GM18508 (cell line): ENCODE measurements around the gene SEL1L2.

Source experiments
- ATAC-seq: cut with Tn5 transposase; IDR thresholded peaks from one replicate; pipeline ENCODE4 v1.9.1; 2021; ENCODE audit warnings: moderate number of reproducible peaks; ENCODE audit not compliant: insufficient read depth, unreplicated experiment

SEL1L2 gene

DNA sequence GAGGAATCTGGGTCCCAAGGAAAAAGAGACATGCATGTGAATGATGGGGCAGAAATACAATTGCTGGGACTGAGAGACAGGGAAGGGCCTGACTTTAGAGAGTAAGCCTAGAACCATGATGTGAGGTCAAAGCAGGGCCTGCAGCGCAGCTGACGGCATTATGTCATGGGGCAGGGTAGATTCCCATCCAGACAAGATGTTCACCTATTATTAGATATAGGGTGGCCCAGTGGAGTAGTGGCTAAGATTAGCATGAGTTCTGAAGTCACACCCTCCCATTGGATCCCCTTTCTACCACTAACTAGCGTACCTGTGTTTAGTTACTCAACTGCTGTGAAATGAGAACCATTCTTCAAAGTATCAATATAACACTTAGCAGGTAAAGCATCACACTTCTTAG, 166.0 kb downstream of the SEL1L2 start:
- ATAC-seq = no peak

DNA sequence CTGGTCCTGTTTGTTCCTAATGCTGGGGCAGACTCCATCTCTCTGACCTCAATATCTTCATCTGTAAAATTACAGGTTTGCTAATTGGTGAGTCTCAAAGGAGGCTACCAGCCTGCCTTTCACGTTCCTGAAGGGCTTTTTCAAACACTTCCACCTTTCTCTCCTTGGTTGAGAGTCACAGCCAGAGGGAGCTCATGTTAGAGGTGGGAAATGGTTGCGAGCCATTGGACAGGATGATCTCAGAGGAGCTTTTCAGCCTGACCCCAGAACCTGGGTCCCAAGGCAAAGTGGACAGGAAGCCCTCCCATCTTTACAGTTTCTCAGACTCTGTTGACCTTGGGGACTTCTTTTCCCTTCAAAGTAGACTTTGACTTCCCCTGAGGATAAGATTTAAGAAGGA, 168.0 kb downstream of the SEL1L2 start:
- ATAC-seq = no peak

DNA sequence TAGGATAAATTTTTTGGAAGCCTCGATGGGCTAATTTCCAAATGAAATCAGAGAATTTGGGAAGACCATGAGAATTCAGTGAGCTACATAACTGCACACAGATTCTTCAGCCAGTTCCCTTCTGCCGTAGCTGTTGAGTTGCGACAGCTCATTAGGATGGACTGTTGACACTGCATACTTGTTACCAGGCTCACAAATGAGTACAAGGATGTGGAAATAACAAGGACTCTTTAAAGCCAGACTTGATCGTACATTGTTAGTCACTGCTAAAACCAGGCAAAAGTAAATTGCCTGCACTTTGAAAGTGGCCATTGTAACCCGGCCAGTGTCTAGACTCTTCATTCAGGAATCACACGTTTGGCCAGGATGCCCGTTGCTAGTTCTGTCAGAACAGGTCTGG, 168.5 kb downstream of the SEL1L2 start:
- ATAC-seq = no peak

DNA sequence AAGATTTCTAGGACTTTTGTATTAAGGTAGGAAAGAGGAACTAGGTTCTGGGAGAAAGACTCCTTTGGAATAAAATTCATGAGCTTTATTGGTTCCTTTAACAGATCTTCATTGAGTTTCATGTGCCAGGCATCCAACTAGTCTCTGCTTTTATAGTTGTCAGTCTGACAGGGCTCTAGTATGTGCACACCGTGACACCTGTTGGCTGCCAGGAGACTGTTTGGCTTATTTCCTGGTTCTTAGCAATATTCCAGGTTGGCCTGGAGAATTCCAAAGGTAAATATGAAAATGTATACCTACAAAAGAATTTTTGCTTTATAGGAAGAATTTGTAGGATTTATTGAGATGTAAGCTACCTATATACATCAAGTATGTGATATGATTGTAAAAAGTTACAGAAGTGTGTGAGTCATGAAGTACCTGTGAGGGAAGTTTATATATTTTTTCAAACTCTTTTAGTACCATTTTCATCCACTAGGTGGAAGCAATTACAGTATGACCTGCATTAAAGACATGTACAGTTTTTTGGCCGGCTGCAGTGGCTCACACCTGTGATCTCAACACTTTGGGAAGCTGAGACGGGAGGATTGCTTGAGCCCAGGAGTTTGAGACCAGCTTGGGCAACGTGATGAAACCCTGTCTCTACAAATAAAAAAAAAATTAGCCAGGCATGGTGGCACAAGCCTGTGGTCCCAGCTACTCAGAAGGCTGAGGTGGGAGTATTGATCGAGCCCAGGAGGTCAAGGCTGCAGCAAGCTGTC, 170.3 kb downstream of the SEL1L2 start:
- peak; percentile 82 for ATAC-seq

DNA sequence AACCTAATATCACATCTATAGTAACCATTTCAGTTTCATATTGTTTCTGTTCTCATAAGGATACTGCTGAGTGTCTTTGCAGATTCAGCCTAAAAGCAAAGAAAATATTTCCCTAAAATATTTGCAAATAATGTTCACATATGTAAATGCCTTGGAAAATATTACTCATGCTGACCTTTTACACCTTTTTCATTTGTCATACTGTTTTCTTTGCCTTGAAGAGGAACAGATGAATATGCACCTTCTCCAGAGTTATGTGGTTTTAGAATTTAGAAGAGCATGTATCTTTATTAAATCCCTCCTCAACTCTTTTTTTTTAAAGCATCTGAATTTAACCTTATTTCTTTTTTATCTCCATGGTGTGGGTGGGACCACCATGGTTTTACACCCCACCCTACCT, 173.1 kb downstream of the SEL1L2 start:
- ATAC-seq = no peak

DNA sequence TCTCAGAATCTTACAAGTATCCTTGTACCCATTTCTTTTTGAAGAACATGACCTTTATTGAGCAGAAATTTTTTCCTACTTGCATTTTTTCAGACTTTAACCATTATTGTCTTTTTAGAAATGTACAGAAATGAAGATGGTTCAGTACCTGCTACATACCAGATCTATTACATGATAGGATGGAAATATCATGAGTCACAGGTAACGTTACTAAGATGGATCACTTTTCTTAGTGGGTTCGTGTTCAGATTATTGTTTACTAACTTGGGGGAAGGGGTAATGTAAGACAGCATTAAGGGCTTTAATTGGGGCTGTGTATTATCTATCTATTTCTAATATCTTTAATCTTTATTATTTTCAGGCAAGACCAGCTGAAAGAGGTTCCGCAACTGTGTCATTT, 173.7 kb downstream of the SEL1L2 start:
- ATAC-seq = no peak

DNA sequence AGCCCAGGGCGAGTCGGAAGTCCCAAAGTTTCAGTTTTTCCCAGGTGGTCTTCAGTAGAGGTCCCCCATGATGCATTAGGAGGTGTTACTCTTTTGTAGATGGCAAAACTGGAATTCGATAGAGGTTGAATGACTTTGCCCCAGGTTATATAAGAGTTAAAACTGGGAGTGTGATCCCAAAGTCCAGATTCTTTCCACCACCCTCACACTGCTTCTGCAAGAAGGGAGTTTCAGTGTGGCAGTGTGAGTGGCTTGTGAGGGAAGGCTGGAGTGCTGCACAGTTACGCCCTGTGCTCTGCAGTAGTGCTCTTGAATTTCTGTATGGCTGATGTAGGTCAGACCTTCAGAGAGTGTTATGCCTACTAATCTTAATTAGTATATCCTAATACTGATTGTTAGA, 175.7 kb downstream of the SEL1L2 start:
- ATAC-seq = no peak

DNA sequence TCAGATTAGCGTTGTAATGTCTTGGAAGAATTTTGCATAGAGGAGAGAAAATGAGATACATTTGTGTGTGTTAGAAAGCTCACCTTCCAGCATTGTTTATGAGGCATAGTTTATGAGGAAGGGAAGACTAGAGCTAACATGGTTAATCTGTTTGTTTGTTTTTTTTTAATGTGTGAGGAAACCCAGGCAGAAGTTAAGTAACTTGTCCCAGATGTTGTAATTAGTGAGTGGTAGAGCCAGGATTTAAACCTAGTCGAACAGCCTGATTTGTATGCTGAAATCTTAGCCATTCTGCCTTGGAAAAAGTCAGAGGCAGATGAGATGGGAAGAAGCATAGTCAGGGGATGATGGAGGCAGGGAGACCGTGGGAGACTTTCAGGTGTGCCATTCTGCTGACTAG, 176.5 kb downstream of the SEL1L2 start:
- no peak for ATAC-seq

DNA sequence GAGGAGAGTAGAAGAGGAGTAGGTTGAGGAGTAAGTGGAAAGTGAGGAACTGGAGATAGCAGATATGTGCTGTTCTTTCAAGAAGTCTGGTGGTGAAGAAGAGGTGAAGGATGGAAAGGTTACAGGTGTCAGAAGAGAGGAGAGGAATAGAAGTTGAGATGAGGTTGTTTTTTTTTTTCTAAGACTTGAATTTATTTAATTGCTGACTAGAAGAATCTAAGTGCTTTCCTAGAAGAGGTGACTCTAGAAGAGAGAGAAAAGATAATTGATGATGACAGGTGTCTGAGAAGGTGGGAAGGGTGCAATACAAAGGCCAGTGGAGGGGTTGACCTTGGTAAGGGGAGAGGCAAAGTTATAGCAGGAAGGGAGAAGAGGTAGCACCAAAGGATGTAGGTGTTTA, 180.0 kb downstream of the SEL1L2 start:
- no peak for ATAC-seq

DNA sequence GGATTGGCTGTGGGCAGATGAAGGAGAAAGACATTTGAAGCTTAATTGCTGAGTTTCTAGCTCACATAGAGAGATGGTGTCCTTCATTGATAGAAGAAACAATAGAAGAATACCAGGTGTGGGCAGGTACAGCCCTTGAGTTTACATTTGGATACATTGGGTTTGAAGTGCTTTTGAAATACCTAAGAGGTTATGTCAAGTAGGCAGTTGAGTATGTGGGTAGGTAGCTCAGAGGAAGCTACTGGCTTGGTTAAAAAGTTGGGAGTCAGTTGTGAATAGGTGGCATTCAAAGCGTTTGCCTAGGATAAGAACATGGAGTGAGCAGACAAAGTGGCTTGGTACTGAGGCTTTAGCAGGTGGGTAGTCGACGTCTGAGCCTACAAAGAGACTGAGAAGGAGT, 180.6 kb downstream of the SEL1L2 start:
- ATAC-seq = no peak

DNA sequence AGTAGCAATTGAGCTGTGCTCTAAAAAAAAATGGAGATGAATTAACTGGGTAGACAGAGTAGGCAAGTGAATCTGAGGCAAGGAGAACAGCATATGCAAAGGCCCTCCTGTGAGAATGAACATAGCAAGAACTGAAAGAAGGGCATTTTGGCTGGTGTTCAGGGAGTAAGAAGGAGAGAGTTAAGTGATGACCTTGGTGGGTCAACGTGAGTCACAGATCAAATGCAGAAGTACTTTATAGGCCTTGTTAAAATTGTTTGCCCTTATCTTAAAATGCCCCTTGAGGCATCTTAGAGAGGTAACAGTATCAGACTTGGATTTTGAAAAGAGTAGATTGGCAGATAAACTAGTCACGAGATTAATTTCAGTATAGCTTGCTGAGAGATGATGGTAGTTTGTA, 181.0 kb downstream of the SEL1L2 start:
- no peak for ATAC-seq

DNA sequence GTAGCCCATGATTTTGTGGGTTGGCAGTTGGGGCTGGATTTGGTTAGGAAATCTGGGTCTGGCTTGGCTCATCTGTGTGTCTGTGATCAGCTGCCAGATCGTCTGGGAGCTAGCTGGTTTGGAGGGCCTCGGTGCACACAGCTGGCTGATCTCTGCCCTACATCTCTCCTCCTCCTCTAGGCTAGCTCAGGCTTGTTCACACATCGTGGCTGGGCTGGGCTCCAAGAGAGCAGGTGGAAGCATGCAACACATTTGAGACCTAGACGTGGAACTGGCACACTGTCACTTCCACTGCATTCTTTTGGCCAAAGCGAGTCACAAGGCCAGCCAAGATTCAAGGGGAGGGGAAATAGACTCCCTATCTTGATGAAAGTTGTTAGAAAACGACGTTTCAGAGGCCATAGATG, 189.7 kb downstream of the SEL1L2 start:
- ATAC-seq = no peak

DNA sequence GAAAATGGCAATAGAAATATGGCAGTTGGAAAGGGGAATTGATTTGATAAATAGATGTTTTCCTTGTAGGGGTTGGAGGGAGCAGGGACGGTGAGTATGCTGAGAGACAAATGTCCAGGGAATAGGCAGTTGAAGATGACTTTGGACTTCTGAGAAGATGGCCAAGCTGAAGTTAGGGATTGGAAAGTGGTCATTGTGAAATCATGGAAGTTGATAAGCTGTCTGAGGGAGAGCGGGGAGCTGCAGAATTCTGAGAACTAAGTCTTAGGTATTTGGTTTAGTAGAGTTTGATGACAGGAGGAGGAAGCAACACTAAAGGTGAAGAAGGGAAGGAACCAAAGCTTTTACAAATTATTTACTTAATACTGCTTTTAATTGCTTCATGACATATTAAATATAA, 190.4 kb downstream of the SEL1L2 start:
- no peak for ATAC-seq
